OCI-LY7 (cell line): Measurements from ENCODE around the gene ADGRD2. TPM values are rescaled to one million over a fixed set of nuclear protein-coding genes. Genes with fewer than 3 reads are reported as not detected.

Experiments
- BruUV-seq: library from RNA; stranded (reverse); fragments of 400-500 nt; replicated peaks from 2 replicates; lab custom pipeline; 2021; lab: Mats Ljungman, UMichigan
- CTCF ChIA-PET: fragments of 300-600 bp; sonication (Branson Sonifier 250); formaldehyde crosslinking; loops from one replicate; lab custom pipeline; 2022; ENCODE audit warnings: antibody characterized with exemption; ENCODE audit not compliant: unreplicated experiment; lab: Charles Lee
- POLR2A ChIA-PET: fragments of 300-600 bp; sonication (Branson Sonifier 250); formaldehyde crosslinking; loops from one replicate; lab custom pipeline; 2022; ENCODE audit warnings: antibody characterized with exemption; lab: Charles Lee
- DNase-seq: peaks from one replicate; pipeline ENCODE4 v3.0.0-alpha.2; 2015; ENCODE audit warnings: low spot score
- H2AFZ ChIP-seq: fragments of 200-600 bp; sonication (generic), shearing (Covaris generic); 2 replicates; pipeline ENCODE4 v1.6.1; 2014; ENCODE audit warnings: mild to moderate bottlenecking, antibody characterized with exemption, low read length, moderate library complexity
- H3K27ac ChIP-seq: fragments of 200-600 bp; sonication (generic); 2 replicates; pipeline ENCODE4 v1.5.1; 2014; ENCODE audit warnings: mixed run types, low read depth, mild to moderate bottlenecking, moderate library complexity, low read length, inconsistent platforms; ENCODE audit not compliant: poor library complexity, severe bottlenecking
- H3K36me3 ChIP-seq: fragments of 200-600 bp; sonication (generic); 2 replicates; pipeline ENCODE4 v1.6.1; 2014; ENCODE audit warnings: mild to moderate bottlenecking, antibody characterized with exemption, low read length, moderate library complexity, mixed read lengths; ENCODE audit not compliant: insufficient read depth
- H3K4me1 ChIP-seq: fragments of 200-600 bp; sonication (generic); 2 replicates; pipeline ENCODE4 v1.5.1; 2014; ENCODE audit warnings: mild to moderate bottlenecking, low read length; ENCODE audit not compliant: insufficient read depth, poor library complexity, severe bottlenecking
- H3K4me2 ChIP-seq: fragments of 200-600 bp; sonication (generic); 2 replicates; pipeline ENCODE4 v1.6.1; 2014; ENCODE audit warnings: mild to moderate bottlenecking, low read length
- H3K4me3 ChIP-seq: fragments of 200-600 bp; sonication (generic); 2 replicates; pipeline ENCODE4 v1.5.1; 2014; ENCODE audit warnings: mild to moderate bottlenecking, low read depth, low read length; ENCODE audit not compliant: poor library complexity, severe bottlenecking
- H3K79me2 ChIP-seq: fragments of 200-600 bp; sonication (generic); 2 replicates; pipeline ENCODE4 v1.6.1; 2016; ENCODE audit warnings: low read depth, mild to moderate bottlenecking, low read length, moderate library complexity, mixed read lengths; ENCODE audit not compliant: insufficient read depth
- H3K9me2 ChIP-seq: fragments of 200-600 bp; sonication (generic); 2 replicates; pipeline ENCODE4 v1.6.1; 2016; ENCODE audit warnings: mild to moderate bottlenecking, low read length, mixed read lengths; ENCODE audit not compliant: insufficient read depth
- H3K9me3 ChIP-seq: fragments of 200-600 bp; sonication (generic); 2 replicates; pipeline ENCODE4 v1.6.1; 2014; ENCODE audit warnings: mild to moderate bottlenecking, mixed run types, low read length, mixed read lengths
- H4K20me1 ChIP-seq: fragments of 200-600 bp; sonication (generic); 2 replicates; pipeline ENCODE4 v1.6.1; 2014; ENCODE audit warnings: mild to moderate bottlenecking, antibody characterized with exemption, low read length, moderate library complexity, mixed read lengths; ENCODE audit not compliant: insufficient read depth
- EZH2phosphoT487 ChIP-seq: fragments of 200-600 bp; sonication (generic); IDR thresholded peaks from 2 replicates; pipeline ENCODE4 v1.6.1; 2018; ENCODE audit warnings: low read depth, borderline replicate concordance, mild to moderate bottlenecking, mixed run types, antibody characterized with exemption, low read length, moderate library complexity, mixed read lengths
- intact Hi-C: fragments of 100-400 bp; cut with micrococcal nuclease; formaldehyde crosslinking; loops from one replicate; pipeline ENCODE4 v1.10.0; 2022; ENCODE audit not compliant: unreplicated experiment
- total RNA-seq, 2 experiments: library from RNA; depleted of rRNA in 1 of 2; stranded (reverse); fragments of >200 nt in 1 of 2; shearing (Covaris generic) in 1 of 2; gene quantifications; 2 replicates each; pipeline ENCODE4 v1.2.3, GENCODE V29; 2014 to 2022
- TF ChIP-seq, protein P1 (sequence below): fragments of 200-600 bp; sonication (generic); conservative IDR thresholded peaks from 2 replicates; pipeline ENCODE4 v1.5.1; 2014; ENCODE audit warnings: mild to moderate bottlenecking, antibody characterized with exemption, low read length, moderate library complexity, mixed read lengths

ADGRD2 gene
- total RNA-seq, 2 experiments from 2014 or later, result not detected

DNA sequence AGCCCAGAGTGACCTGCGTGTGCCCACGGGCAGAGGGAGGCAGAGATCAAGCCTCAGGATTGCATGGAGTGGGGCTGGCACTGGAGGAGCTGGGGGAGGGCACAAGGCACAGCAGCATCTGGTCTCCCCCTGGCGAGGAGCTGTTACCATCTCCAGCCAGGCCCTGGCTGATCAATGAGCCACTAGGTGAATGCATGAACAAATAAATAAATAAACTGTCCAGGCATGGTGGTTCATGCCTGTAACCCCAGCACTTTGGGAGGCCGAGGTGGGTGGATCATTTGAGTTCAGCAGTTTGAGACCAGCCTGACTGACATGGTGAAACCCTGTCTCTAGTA, 20.8 kb upstream of the ADGRD2 start:
- Histone ChIP-seq H3K9me3 (no peaks in the 10 kb centered on the region), H2AFZ (no peak overlapping the region), H3K4me1 (no peaks in the 10 kb centered on the region), H3K36me3 (no peaks in the 10 kb centered on the region), H3K79me2 (no peaks in the 10 kb centered on the region), H3K9me2 (no peaks in the 10 kb centered on the region), H3K4me2 (no peak overlapping the region), H3K4me3 (no peak overlapping the region), H4K20me1 (no peaks in the 10 kb centered on the region), H3K27ac (no peak overlapping the region)
- CTCF ChIA-PET, result interaction anchor here (1.4 kb wide), 1 partner anchor 10 kb away, joined by 7 read pairs; no protein-coding TSS in a partner anchor
- TF ChIP-seq, protein P1, sequence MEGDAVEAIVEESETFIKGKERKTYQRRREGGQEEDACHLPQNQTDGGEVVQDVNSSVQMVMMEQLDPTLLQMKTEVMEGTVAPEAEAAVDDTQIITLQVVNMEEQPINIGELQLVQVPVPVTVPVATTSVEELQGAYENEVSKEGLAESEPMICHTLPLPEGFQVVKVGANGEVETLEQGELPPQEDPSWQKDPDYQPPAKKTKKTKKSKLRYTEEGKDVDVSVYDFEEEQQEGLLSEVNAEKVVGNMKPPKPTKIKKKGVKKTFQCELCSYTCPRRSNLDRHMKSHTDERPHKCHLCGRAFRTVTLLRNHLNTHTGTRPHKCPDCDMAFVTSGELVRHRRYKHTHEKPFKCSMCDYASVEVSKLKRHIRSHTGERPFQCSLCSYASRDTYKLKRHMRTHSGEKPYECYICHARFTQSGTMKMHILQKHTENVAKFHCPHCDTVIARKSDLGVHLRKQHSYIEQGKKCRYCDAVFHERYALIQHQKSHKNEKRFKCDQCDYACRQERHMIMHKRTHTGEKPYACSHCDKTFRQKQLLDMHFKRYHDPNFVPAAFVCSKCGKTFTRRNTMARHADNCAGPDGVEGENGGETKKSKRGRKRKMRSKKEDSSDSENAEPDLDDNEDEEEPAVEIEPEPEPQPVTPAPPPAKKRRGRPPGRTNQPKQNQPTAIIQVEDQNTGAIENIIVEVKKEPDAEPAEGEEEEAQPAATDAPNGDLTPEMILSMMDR, result no peak
- no peak for TF ChIP-seq EZH2phosphoT487
- intact Hi-C loops, result no loop called here
- DNase-seq, result no peak
- POLR2A ChIA-PET, result interaction anchor here (0.9 to 1.1 kb wide), 2 partner anchors 10 to 11 kb away, joined by 3 read pairs; no protein-coding TSS in a partner anchor
- no TSS peak for BruUV-seq

DNA sequence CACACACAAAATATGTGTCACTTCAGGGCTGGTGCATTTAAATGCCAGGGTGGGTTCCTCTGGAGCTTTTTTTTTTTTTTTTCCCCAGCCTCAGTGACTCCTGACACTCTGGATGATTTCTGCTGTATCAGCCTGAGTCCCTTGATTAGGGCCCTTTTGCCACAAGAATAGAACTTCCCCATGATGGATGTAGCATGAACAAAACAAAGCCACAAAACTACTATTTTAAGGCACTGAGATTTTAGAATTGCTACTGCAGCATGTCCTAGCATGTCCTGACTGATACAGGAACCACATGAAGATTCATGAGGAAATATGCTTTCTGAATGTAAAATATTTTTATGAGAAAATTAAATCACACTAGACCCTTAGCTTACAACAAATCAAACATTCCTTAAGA, 13.9 kb upstream of the ADGRD2 start:
- Histone ChIP-seq H3K9me2 (no peaks in the 10 kb centered on the region), H4K20me1 (no peaks in the 10 kb centered on the region), H3K4me2 (no peak overlapping the region), H3K9me3 (no peaks in the 10 kb centered on the region), H3K79me2 (no peaks in the 10 kb centered on the region), H3K27ac (no peak overlapping the region), H2AFZ (no peak overlapping the region), H3K4me3 (no peak overlapping the region), H3K36me3 (no peaks in the 10 kb centered on the region), H3K4me1 (no peaks in the 10 kb centered on the region)
- TF ChIP-seq EZH2phosphoT487, result no peak
- TF ChIP-seq, protein P1, result no peak
- DNase-seq, result no peak
- ChIA-PET CTCF (no interaction called here), POLR2A (interaction anchor here (0.6 to 0.7 kb wide), 2 partner anchors 30 to 864 kb away, joined by 3 to 4 read pairs; no protein-coding TSS in a partner anchor)
- intact Hi-C loops, result no loop called here
- BruUV-seq, result no TSS peak

DNA sequence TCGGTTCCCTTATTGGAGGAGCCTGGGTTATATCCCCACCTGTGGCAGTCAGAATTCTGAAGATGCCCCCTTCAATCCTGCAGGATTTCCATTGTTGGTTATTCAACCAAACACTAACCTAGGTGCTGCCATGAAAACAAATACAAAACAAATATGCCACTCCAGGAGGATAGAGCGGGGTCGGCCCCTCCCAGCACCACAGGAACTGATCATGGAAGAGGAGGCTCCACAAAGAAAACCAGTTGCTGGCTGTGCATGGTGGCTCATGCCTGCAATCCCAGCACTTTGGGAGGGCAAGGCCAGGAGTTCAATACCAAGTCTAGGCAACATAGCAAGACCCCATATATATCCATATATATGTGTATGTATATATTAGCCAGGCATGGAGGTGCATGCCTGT, 13.2 kb upstream of the ADGRD2 start:
- Histone ChIP-seq H3K4me1 (no peaks in the 10 kb centered on the region), H3K4me2 (no peak overlapping the region), H3K9me2 (no peaks in the 10 kb centered on the region), H4K20me1 (no peaks in the 10 kb centered on the region), H3K36me3 (no peaks in the 10 kb centered on the region), H3K4me3 (no peak overlapping the region), H3K27ac (no peak overlapping the region), H3K79me2 (no peaks in the 10 kb centered on the region), H3K9me3 (no peaks in the 10 kb centered on the region), H2AFZ (no peak overlapping the region)
- no peak for DNase-seq
- intact Hi-C loops, result no loop called here
- BruUV-seq, result no TSS peak
- POLR2A ChIA-PET, result no interaction called here
- TF ChIP-seq, protein P1, result no peak
- no peak for TF ChIP-seq EZH2phosphoT487
- CTCF ChIA-PET, result no interaction called here
